IMR-90 (cell line): ENCODE results near the gene KRTAP12-3. TPM values are rescaled to one million over a fixed set of nuclear protein-coding genes. Genes with fewer than 3 reads are reported as not detected.

Source experiments
- ATAC-seq: fragments of 200-7000 bp; cut with Tn5 transposase; 2 replicates; pipeline ENCODE4 v1.9.1; 2020; ENCODE audit warnings: low read depth, mild to moderate bottlenecking, moderate library complexity
- BruUV-seq: library from RNA; stranded (reverse); fragments of 400-500 nt; replicated peaks from 2 replicates; lab custom pipeline; 2021; lab: Mats Ljungman, UMichigan
- CTCF ChIA-PET: fragments of 300-600 bp; formaldehyde crosslinking; extraction: SDS; loops from one replicate; lab custom pipeline; 2021; ENCODE audit warnings: antibody characterized with exemption; lab: Yijun Ruan, JAX
- POLR2A ChIA-PET: fragments of 300-600 bp; sonication (Branson Sonifier 250); formaldehyde crosslinking; loops from one replicate; lab custom pipeline; 2022; ENCODE audit warnings: antibody characterized with exemption; ENCODE audit not compliant: unreplicated experiment; lab: Charles Lee
- DNase-seq: peaks from one replicate; pipeline ENCODE4 v3.0.0; 2013
- H2AFZ ChIP-seq: replicated peaks from 2 replicates; pipeline ENCODE3; 2013; ENCODE audit warnings: low read length, mild to moderate bottlenecking; ENCODE audit not compliant: poor library complexity
- H2AK5ac ChIP-seq: 2 replicates; pipeline ENCODE4 v1.6.1; 2013; ENCODE audit warnings: low read depth, low read length, inconsistent platforms
- H2AK9ac ChIP-seq: replicated peaks from 2 replicates; pipeline ENCODE3; 2013; ENCODE audit warnings: mild to moderate bottlenecking, low read depth, low read length, moderate library complexity; ENCODE audit not compliant: poor library complexity
- H2BK120ac ChIP-seq: 2 replicates; pipeline ENCODE4 v1.6.1; 2013; ENCODE audit warnings: low read depth, low read length, inconsistent platforms
- H2BK15ac ChIP-seq: 3 replicates; pipeline ENCODE4 v1.6.1; 2013; ENCODE audit warnings: low read depth, low read length, inconsistent platforms
- H2BK20ac ChIP-seq: 2 replicates; pipeline ENCODE4 v1.6.1; 2013; ENCODE audit warnings: low read depth, mild to moderate bottlenecking, inconsistent platforms, low read length, moderate library complexity
- H2BK5ac ChIP-seq: 2 replicates; pipeline ENCODE4 v1.6.1; 2013; ENCODE audit warnings: mild to moderate bottlenecking, low read depth, low read length, inconsistent platforms; ENCODE audit not compliant: poor library complexity, severe bottlenecking
- H3K14ac ChIP-seq: replicated peaks from 2 replicates; pipeline ENCODE4 v1.6.1; 2013; ENCODE audit warnings: low read depth, low read length, inconsistent platforms
- H3K18ac ChIP-seq: 2 replicates; pipeline ENCODE4 v1.6.1; 2013; ENCODE audit warnings: low read depth, low read length, control low read depth
- H3K23ac ChIP-seq: 2 replicates; pipeline ENCODE4 v1.6.1; 2013; ENCODE audit warnings: low read depth, low read length, inconsistent platforms
- H3K27ac ChIP-seq: 2 replicates; pipeline ENCODE4 v1.5.1; 2013; ENCODE audit warnings: mild to moderate bottlenecking, control low read depth, low read length; ENCODE audit not compliant: insufficient read depth
- H3K27me3 ChIP-seq: 2 replicates; pipeline ENCODE4 v1.6.1; 2013; ENCODE audit warnings: low read length; ENCODE audit not compliant: control insufficient read depth, insufficient read depth
- H3K36me3 ChIP-seq: 2 replicates; pipeline ENCODE4 v1.6.1; 2013; ENCODE audit warnings: low read length, mixed read lengths; ENCODE audit not compliant: control insufficient read depth, insufficient read depth
- H3K4ac ChIP-seq: 2 replicates; pipeline ENCODE4 v1.6.1; 2013; ENCODE audit warnings: low read depth, low read length, inconsistent platforms
- H3K4me1 ChIP-seq: 2 replicates; pipeline ENCODE4 v1.6.1; 2013; ENCODE audit warnings: low read length, mixed read lengths; ENCODE audit not compliant: control insufficient read depth, insufficient read depth
- H3K4me2 ChIP-seq: 2 replicates; pipeline ENCODE4 v1.6.1; 2013; ENCODE audit warnings: low read depth, mild to moderate bottlenecking, control low read depth, low read length, moderate library complexity
- H3K4me3 ChIP-seq: 2 replicates; pipeline ENCODE4 v1.5.1; 2013; ENCODE audit warnings: low read depth, mild to moderate bottlenecking, control low read depth, low read length, moderate library complexity; ENCODE audit not compliant: insufficient read depth
- H3K56ac ChIP-seq: 2 replicates; pipeline ENCODE4 v1.6.1; 2013; ENCODE audit warnings: low read length, inconsistent platforms; ENCODE audit not compliant: insufficient read depth; ENCODE audit errors: extremely low read depth
- H3K79me1 ChIP-seq, 2 experiments: 2 replicates each; pipeline ENCODE4 v1.6.1; 2013; ENCODE audit warnings: low read length in 2 of 2, inconsistent platforms in 1 of 2, low read depth in 1 of 2
- H3K9ac ChIP-seq: 2 replicates; pipeline ENCODE4 v1.6.1; 2013; ENCODE audit warnings: low read depth, low read length, control low read depth
- H3K9me1 ChIP-seq: 2 replicates; pipeline ENCODE4 v1.6.1; 2013; ENCODE audit warnings: low read length, inconsistent platforms; ENCODE audit not compliant: insufficient read depth
- H3K9me3 ChIP-seq: 2 replicates; pipeline ENCODE4 v1.6.1; 2013; ENCODE audit warnings: low read length; ENCODE audit not compliant: control insufficient read depth, insufficient read depth
- H4K20me1 ChIP-seq: 2 replicates; pipeline ENCODE4 v1.6.1; 2013; ENCODE audit warnings: low read length, inconsistent platforms; ENCODE audit not compliant: insufficient read depth
- H4K5ac ChIP-seq: 2 replicates; pipeline ENCODE4 v1.6.1; 2013; ENCODE audit warnings: mild to moderate bottlenecking, low read depth, low read length, control low read depth
- H4K8ac ChIP-seq, 2 experiments: 2 replicates each; pipeline ENCODE4 v1.6.1; 2013; ENCODE audit warnings: low read depth in 2 of 2, low read length in 2 of 2, control low read depth in 1 of 2, inconsistent platforms in 1 of 2
- H4K91ac ChIP-seq: 2 replicates; pipeline ENCODE4 v1.6.1; 2013; ENCODE audit warnings: low read depth, low read length, inconsistent platforms; ENCODE audit not compliant: insufficient read depth
- ELK1 ChIP-seq: fragments of 150-350 bp; IDR thresholded peaks from 2 replicates; pipeline ENCODE4 v1.6.1; 2016; ENCODE audit warnings: low read depth, mild to moderate bottlenecking, low read length, moderate library complexity, borderline replicate concordance
- MXI1 ChIP-seq: IDR thresholded peaks from 2 replicates; pipeline ENCODE4 v1.6.1; 2012; ENCODE audit warnings: low read depth, mild to moderate bottlenecking, low read length, moderate library complexity, borderline replicate concordance
- WGBS, 2 experiments: methylation state at CpG; one replicate each; pipeline versions ENCODE4 v1.1.5 to v1.1.7; 2013; ENCODE audit warnings: missing lambda C conversion rate in 2 of 2; ENCODE audit not compliant: insufficient read length in 1 of 2; ENCODE audit errors: extremely low coverage in 2 of 2; 5-methylcytosine and 5-hydroxymethylcytosine counted together
- dilution Hi-C: fragments of 300-500 bp; cut with HindIII; formaldehyde crosslinking; loops from one replicate; pipeline ENCODE4 v1.14.3; 2018; ENCODE audit warnings: low sequenced_read_pairs; ENCODE audit not compliant: unreplicated experiment
- in situ Hi-C: fragments of 300-500 bp; cut with MboI; formaldehyde crosslinking; loops from 3 replicates; pipeline ENCODE4 v1.14.3; 2019; ENCODE audit warnings: low sequenced_read_pairs, inconsistent platforms, mixed read lengths
- intact Hi-C: fragments of 100-400 bp; cut with micrococcal nuclease; formaldehyde crosslinking; loops from 2 replicates; pipeline ENCODE4 v1.10.0; 2022
- polyA plus RNA-seq, 3 experiments: library from polyadenylated mRNA; depleted of rRNA; stranded (reverse); fragments of >200 nt; gene quantifications; 2 replicates each; pipeline ENCODE4 v1.2.3, GENCODE V29; 2012; ENCODE audit warnings: low replicate concordance in 1 of 3
- total RNA-seq: library from RNA; depleted of rRNA; stranded (reverse); fragments of >200 nt; gene quantifications from 2 replicates; pipeline ENCODE4 v1.2.3, GENCODE V29; 2012

The KRTAP12-3 gene
- total and polyA plus RNA-seq, 2 of the 4 experiments (the other 2 are of a cell fraction), result not detected

GRCh38 chr21:44643741-44644310 lies 13.9 kb upstream of the KRTAP12-3 start:
- Histone ChIP-seq H4K8ac (no peak overlapping the region), H2AFZ (no peak overlapping the region), H4K5ac (no peak overlapping the region), H3K14ac (no peak overlapping the region), H2BK5ac (no peak overlapping the region), H3K4me2 (no peak overlapping the region), H3K27ac (no peak overlapping the region), H3K9me1 (no peaks in the 10 kb centered on the region), H3K4me1 (no peaks in the 10 kb centered on the region), H2BK120ac (no peak overlapping the region), H3K9ac (no peak overlapping the region), H3K23ac (no peak overlapping the region), H3K18ac (no peak overlapping the region), H3K4ac (no peak overlapping the region), H3K56ac (no peak overlapping the region), H3K36me3 (no peaks in the 10 kb centered on the region), H3K9me3 (peaks cover 10% of the 10 kb centered on the region), H2BK20ac (no peak overlapping the region), H3K79me1 (no peaks in the 10 kb centered on the region), H4K20me1 (no peaks in the 10 kb centered on the region), H3K4me3 (no peak overlapping the region), H4K91ac (no peak overlapping the region), H2BK15ac (no peak overlapping the region), H2AK9ac (no peak overlapping the region), H3K27me3 (no peaks in the 10 kb centered on the region; the same call in 1 of the 2 replicates), H2AK5ac (no peak overlapping the region)
- ChIA-PET CTCF (no interaction called here), POLR2A (no interaction called here)
- in situ Hi-C loops (no loop called here), dilution Hi-C loops (no loop called here), intact Hi-C loops (no loop called here)
- 63% methylated on average over 2 of the region's 14 CpGs; no CpG with 5 or more reads in 1 of the 2 experiments for WGBS, 2 experiments
- DNase-seq, result no peak
- BruUV-seq, result no TSS peak
- no peak for TF ChIP-seq MXI1
- no peak for TF ChIP-seq ELK1
- no peak for ATAC-seq
